ENCODE measurements around the gene ATF7. TPM values are rescaled to one million over a fixed set of nuclear protein-coding genes. Genes with fewer than 3 reads are reported as not detected.

The ATF7 gene
- total RNA-seq, 2 donors from 2014 or later, result 22.1 to 24.7 TPM

DNA sequence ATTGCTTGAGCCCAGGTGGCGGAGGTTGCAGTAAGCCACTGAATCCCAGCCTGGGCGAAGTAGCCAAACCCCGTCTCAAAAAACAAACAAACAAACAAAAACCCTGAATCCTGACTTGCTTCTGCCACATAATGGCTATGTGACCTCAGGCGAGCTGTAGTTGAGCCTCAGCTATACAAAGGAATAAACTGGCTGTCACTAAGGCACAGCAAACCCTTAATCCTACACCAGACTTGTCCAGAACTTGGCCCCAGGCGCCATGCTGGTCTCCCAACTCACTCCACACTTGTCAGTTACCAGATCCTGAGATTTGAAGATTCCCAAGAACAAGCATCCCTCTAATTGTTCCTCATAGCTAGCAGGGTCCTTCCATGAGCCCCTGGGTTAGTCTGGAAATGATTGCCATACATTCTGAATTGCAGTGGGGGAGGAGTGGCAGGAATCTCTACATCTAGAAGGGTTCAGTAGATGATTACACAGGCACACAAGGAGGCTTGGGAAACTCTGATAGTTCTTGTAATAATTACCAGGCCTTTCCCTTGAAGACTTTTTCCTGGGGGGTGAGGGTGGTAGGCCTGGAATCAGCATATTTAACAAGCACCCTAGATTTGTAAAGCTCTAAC is 136.8 kb downstream of the ATF7 start:
- H3K27me3 ChIP-seq, result no peaks in the 10 kb centered on the region

DNA sequence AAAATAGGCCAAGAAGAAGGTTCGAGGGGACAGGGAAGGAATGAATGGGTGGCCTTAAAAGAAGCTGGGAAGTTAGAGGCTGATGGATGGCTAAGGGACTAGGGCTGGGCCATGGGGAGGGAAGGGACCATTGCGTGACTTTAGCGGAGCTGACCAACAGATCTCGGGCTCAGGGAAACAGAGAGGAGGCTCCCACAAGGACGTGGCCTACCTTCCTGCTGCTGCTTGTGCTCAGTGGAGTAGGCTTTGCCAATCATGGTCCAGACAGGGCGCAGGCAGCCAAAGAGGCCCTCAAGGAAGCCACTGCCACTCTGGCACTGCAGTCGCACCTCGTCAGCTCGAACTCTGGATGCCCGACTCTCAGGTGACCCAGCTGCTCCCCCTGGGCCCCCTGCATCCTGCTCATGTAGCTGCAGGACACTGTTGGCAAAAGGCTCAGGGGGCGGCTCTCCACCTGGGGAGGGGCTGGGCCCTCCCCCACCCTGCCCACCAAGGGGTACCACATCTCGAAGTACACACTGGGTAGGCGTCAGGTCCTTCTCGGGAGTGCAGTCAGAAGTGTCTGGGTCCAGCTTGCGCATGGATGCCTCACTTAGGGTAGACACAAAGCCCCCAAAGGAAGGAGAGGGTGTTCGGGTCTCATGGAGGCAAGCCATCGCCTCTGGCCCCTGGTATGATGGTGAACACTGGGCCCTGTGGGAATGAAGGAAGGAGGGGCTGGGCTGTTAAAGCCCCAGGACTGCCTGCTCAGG is 139.3 kb downstream of the ATF7 start:
- Histone ChIP-seq H3K4me1 (peaks cover 0 to 13% of the 10 kb centered on the region in 2 donors), H3K27me3 (no peaks in the 10 kb centered on the region), H3K4me3 (no peak overlapping the region), H3K27ac (no peak overlapping the region), H3K36me3 (peaks cover 34% of the 10 kb centered on the region), H3K9me3 (no peaks in the 10 kb centered on the region)
- DNase-seq (ENCODE audit: low spot score), result no peak
- TF ChIP-seq, protein P1, sequence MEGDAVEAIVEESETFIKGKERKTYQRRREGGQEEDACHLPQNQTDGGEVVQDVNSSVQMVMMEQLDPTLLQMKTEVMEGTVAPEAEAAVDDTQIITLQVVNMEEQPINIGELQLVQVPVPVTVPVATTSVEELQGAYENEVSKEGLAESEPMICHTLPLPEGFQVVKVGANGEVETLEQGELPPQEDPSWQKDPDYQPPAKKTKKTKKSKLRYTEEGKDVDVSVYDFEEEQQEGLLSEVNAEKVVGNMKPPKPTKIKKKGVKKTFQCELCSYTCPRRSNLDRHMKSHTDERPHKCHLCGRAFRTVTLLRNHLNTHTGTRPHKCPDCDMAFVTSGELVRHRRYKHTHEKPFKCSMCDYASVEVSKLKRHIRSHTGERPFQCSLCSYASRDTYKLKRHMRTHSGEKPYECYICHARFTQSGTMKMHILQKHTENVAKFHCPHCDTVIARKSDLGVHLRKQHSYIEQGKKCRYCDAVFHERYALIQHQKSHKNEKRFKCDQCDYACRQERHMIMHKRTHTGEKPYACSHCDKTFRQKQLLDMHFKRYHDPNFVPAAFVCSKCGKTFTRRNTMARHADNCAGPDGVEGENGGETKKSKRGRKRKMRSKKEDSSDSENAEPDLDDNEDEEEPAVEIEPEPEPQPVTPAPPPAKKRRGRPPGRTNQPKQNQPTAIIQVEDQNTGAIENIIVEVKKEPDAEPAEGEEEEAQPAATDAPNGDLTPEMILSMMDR (IDR thresholded peaks at IDR 0.05), result no peak

More for the DNA sequence above, 136.8 kb downstream of the ATF7 start:
- no peaks in the 10 kb centered on the region for H3K9me3 ChIP-seq
- no peak overlapping the region for H3K4me3 ChIP-seq
- no peak overlapping the region for H3K27ac ChIP-seq
- TF ChIP-seq, protein P1 (IDR thresholded peaks at IDR 0.05), result no peak
- DNase-seq (ENCODE audit: low spot score), result no peak
- peaks cover 0 to 18% of the 10 kb centered on the region in 2 donors for H3K4me1 ChIP-seq
- H3K36me3 ChIP-seq, result peaks cover 19% of the 10 kb centered on the region

DNA sequence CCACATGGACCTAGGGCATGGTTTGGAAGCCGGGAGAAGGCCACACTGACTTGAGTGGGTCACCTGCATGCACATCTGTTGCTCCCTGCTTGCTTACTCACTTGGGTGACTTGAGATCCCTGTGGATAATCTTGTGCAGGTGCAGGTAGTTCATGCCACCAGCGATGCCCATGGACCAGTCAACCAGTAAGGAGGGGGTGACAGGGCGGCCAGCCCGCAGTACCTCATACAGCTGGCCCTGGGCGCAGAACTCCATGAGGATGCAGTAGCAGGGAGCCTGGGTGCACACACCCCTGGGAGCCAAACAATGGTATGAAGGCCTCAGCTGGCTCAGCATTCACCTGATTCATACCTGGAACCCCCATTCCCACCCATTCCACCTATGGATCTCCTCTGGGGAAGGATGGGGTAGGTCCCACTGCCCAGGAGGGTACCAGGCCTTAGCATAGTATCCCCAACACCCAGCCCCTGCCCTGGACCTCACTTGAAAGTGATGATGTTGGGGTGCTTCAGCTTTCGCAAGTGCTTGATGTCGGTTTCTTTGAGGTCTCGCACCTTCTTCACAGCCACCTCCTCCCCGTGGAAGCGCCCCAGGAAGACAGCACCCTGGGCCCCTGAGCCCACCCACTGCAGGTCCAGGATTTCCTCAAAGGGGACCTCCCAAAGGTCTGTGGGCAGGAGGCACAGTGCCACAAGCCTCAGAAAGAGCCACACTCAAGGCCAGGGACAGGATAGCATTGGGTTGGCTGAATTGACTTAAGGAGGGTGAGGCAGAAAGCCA is 140.0 kb downstream of the ATF7 start:
- Histone ChIP-seq H3K4me1 (peaks cover 0 to 16% of the 10 kb centered on the region in 2 donors), H3K36me3 (peaks cover 42% of the 10 kb centered on the region), H3K4me3 (no peak overlapping the region), H3K9me3 (no peaks in the 10 kb centered on the region), H3K27ac (no peak overlapping the region), H3K27me3 (no peaks in the 10 kb centered on the region)
- TF ChIP-seq, protein P1 (IDR thresholded peaks at IDR 0.05), result no peak
- DNase-seq (ENCODE audit: low spot score), result no peak

DNA sequence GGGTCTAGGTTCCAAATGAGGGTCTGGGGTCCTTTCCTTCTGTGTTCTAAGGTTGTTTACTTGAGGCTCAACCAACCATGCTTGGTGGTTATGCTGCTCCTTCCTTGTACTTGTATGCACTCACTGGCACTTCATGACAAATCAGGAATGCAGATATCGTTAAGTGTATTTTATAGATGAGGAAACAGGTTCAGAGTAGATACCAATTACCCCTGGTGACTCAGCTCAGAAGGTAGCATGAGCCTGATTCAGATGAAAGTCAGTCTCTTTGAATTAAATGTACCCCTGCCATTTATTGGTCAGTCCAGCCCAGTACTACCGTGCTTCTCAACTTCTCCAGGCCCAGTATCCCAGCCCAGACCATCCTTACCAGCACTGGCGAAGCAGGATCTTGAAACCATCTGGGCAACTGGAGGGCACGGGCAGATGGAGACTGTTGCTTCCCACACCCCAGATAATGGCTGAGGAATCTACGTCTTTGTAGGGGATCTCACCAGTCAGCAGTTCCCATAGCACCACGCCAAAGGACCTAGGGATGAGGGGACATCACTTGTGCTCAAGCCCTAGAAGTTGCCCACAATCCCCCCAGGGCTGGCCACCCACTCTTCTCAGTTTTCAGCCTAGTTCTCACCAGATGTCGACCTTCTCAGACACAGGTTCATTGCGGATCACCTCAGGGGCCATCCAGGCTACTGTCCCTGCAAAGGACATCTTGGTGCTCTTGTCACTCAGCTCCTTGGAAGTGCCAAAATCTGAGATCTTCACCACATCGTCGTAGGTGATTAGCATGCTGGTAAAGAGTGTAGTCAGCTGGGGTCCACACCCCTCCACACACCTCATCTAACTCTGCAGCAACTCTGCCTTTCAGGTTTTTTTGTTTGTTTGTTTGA is 141.3 kb downstream of the ATF7 start:
- TF ChIP-seq, protein P1 (IDR thresholded peaks at IDR 0.05), result no peak
- DNase-seq (ENCODE audit: low spot score), result no peak
- Histone ChIP-seq H3K4me3 (no peak overlapping the region), H3K9me3 (no peaks in the 10 kb centered on the region), H3K4me1 (peaks cover 0 to 22% of the 10 kb centered on the region in 2 donors), H3K27ac (no peak overlapping the region), H3K27me3 (no peaks in the 10 kb centered on the region), H3K36me3 (peaks cover 54% of the 10 kb centered on the region)

DNA sequence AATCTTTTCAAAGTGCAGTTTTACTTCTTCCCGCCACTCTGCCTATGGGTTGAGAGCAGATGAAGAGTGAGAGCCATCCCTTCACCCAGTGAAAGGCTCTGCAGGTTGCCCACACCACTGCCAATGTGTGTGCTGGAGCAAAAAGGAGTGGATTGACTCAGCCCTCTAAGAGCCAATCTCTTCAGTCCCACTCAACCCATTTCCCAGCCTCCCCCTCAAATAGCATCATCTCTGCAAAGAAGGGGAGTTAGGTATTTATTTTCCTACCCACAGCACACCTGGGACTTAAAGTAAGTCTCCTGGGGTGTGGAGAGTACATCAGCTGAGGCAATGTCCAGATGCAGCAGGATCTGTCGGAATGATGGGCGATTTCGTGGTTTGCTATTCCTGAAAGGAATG is 142.2 kb downstream of the ATF7 start:
- no peak overlapping the region for H3K4me3 ChIP-seq
- H3K36me3 ChIP-seq, result peaks cover 63% of the 10 kb centered on the region
- no peaks in the 10 kb centered on the region for H3K9me3 ChIP-seq
- TF ChIP-seq, protein P1 (IDR thresholded peaks at IDR 0.05), result no peak
- H3K27ac ChIP-seq, result no peak overlapping the region
- peaks cover 0 to 22% of the 10 kb centered on the region in 2 donors for H3K4me1 ChIP-seq
- H3K27me3 ChIP-seq, result no peaks in the 10 kb centered on the region
- no peak for DNase-seq (ENCODE audit: low spot score)

Data from right atrium auricular region (tissue), 2 donors.